T-helper 22 cell (primary cell): ENCODE results near the gene CPSF3.

Experiments
- DNase-seq: peaks from one replicate; pipeline ENCODE4 v3.0.0-alpha.2; 2020; ENCODE audit warnings: low read depth

Gene CPSF3

GRCh38 chr2:9419541-9419940 lies 3.9 kb upstream of the CPSF3 start:
- no peak for DNase-seq

- DNase-seq, result no peak
Measured at GRCh38 chr2:9420495-9420894, 3.0 kb upstream of the CPSF3 start.

- DNase-seq, result peak; percentile 13
Measured at GRCh38 chr2:9422321-9423099, 944 bp upstream of the CPSF3 start.

DNA sequence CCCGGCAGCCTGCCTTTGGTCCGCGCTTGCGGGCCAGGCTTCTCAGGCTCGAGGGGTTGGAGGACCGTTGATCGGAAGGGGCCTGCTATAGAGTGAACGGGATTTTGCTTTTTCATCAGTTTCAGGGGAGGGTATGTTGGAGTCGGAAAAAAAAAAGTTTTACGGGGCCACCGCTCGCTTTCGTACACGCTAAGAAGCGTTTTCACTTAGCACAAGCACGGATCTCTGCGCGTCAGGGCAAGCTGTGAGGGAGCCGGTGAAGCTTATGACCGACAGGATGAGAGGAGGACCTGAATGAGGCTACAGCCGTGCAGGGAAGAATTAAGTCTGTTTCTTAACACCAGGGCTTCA lies 443 bp downstream of the CPSF3 start:
- DNase-seq, result no peak

GRCh38 chr2:9424447-9425164 lies 1.2 kb downstream of the CPSF3 start:
- no peak for DNase-seq

DNA sequence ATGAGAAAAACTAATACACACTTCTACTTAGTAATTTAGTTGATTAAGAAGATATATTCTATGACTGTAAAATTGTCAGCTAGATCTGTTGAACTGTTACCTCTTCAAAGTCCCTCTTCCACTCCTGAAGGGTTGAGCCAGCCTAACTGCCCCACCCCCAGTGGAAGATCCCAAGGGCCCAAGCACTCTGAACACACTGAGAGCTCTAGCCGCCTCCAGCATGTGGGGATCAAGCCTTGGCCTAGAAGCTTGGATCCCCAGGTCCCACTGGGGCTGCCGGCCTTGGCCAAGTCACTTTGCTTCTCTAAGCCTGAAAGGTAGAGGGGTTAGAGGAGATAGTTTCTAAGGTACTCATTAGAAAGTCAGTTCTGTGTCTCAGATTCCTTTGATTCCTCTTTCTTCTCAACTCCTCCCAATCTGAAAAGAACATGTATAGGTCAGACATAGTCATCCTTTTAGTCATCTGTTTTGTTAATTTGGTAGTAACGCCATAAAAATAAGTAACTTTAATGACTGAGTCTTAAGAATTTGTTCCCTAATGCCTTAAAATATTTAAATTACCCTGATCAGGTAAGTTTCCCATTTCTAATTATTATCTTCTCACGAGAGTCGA lies 5.6 kb downstream of the CPSF3 start:
- no peak for DNase-seq

DNA sequence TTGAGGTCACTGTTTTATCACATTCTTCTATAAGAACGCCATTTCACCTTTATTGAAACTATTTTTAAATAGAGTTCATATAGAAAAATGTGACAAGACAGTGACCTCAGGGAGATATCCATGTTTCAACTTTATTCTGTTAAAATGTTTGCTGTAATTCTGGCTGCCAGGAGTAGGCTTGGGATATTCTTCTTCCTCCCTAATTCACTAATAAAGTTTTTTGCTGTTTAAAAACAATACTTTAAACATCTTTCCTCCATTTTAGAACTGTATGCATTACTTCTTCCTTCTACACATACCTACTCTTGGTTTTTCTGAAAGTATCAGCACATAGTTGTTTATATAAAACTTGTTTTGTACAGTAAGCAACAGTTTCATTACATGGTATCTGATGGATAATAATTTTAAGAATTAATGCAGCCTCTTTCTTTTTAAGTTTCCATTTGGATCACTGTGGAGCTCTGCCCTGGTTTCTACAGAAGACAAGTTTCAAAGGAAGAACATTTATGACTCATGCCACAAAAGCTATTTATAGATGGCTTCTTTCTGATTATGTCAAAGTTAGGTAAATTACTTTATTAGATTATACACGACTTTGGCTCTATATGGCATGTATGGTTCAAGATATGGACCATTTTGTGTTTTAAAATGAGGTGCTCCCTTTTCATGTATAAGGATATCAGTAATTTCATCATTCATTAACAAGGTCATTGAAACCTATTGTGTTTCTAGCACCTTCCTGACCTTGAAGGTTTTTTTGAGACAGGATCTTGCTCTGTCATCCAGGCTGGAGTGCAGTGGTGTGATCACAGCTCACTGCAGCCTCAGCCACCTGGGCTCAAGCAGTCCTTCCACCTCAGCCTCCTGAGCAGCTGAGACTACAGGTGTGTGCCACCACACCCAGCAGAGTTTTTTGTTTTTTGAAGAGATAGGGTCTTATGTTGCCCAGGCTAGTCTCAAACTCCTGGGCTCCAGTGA lies 7.2 kb downstream of the CPSF3 start:
- no peak for DNase-seq

GRCh38 chr2:9434489-9434888 lies 11.0 kb downstream of the CPSF3 start:
- DNase-seq, result no peak

DNA sequence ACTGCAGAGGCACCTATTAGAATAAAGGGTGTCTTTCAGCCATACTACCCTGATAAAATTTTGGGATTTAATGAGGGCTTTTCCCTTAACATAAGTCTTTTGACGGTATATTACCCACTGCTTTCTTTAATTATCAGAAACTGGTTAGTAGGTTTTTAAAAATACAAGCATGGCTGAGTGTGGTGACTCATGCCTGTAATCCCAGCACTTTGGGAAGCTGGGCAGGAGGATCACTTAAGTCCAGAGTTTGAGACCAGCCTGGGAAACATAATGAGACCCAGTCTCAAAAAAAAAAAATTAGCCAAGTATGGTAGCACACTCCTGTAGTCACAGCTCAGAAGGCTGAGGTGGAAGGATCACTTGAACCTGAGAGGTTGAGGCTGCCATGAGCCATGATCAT lies 16.1 kb downstream of the CPSF3 start:
- no peak for DNase-seq

DNA sequence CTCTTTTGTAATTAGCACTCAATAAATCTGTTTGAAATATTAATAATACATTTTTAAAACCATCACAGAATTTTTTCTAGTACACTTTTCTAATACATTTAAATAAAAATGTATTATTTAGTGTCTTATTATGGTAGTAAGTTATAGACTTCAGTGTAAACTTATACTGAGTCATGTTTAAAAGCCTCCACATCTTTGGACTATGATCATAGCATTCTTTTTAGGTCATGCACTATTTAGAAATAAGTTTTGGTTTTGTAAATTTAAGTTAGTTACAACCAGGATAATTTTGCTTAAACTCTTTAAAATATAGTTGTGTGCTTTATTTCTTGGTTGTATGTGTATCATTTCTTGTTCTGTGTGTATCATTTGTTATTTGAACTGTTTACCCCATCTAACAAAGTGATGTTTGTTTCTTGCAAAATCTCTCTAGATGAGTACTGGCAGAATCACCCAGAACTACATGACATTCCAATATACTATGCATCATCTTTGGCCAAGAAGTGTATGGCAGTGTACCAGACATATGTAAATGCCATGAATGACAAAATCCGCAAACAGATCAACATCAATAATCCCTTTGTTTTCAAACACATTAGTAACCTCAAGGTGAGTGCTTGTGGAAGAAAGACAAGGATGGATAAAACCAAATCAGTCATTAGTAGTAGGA lies 16.7 kb downstream of the CPSF3 start:
- no peak for DNase-seq

DNA sequence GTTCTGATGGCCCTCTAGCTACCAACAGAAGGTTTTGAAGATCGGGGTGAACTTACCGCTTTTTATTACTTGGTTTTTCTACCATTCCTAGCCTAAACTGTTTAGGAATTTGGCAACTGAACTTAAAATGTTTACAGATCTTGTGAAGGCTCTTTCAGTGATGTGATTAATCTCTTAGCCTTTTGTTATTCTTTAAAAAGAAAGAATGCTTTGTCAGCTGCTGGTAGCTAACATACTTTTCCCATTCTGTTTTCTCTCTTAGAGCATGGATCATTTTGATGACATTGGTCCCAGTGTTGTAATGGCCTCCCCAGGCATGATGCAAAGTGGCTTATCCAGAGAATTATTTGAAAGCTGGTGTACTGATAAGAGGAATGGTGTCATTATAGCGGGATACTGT lies 18.1 kb downstream of the CPSF3 start:
- no peak for DNase-seq

DNA sequence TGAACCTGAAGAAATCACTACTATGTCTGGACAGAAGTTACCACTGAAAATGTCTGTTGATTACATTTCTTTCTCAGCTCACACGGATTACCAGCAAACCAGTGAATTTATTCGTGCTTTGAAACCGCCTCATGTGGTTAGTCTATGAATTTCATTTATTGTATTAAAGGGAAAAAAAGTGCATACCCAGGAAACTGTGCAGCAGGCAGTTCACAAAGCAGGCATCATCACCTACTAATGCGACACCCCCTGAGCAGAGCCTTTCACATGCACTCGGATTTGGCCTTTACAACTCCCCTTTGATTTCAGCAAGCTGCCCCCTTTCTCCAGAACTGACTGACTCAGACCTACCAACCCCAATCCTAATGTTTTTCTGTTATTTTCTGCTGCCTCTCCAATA lies 20.1 kb downstream of the CPSF3 start:
- DNase-seq, result no peak

GRCh38 chr2:9445089-9445488 lies 21.6 kb downstream of the CPSF3 start:
- DNase-seq, result no peak

DNA sequence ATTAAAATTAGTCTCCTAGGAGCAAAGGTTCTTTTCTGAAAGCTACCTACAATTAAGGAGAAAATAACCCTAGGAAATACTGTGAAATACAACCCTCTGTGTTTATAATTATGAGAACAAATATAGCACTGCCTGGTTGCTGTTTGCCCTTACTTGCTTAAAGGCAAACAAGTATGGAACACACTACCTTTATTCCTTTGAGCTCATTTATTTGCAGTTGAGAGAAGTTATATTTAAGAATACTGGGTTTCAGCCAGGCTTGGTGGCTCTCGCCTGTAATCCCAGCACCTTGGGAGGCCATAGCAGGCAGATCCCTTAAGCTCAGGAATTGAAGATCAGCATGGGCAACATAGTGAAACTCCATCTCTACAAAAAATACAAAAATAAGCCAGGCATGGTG lies 27.8 kb downstream of the CPSF3 start:
- no peak for DNase-seq

GRCh38 chr2:9460441-9461017 lies 37.1 kb downstream of the CPSF3 start:
- DNase-seq, result no peak

DNA sequence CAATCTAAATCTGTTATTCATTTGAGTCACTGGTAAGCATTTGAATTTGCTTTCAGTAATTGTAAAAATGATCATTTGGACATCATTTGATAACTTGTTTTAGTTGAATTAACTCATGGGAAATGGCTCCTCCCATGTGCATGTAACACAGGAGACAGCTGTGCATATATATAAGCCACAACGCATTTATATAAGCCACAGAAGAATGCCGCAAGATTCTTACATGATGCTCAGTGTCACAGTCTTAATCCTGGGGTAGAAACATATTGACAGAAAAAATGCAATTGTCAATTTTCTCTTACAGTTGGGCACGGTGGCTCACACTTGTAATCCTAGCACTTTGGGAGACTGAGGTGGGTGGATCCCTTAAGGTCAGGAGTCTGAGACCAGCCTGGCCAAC lies 37.6 kb downstream of the CPSF3 start:
- no peak for DNase-seq

DNA sequence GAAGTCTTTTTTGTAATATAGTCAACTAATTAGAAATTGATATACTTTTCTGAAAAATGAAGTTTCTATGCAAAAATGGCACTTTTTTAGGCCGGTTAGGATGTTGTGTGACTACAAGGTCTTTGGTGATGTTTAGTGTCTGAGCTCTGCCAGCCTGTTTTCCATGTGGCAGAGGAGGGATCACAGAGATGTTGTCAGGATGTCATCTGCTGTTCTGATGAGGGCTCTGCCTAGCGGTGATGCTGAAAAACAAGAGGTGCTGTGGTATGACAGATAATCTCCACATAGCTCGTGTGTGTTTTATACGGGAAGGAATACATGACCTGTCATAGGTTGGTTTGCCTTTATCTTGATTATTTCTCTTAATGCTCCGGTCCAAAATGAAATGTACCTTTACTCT lies 38.9 kb downstream of the CPSF3 start:
- DNase-seq, result no peak

DNA sequence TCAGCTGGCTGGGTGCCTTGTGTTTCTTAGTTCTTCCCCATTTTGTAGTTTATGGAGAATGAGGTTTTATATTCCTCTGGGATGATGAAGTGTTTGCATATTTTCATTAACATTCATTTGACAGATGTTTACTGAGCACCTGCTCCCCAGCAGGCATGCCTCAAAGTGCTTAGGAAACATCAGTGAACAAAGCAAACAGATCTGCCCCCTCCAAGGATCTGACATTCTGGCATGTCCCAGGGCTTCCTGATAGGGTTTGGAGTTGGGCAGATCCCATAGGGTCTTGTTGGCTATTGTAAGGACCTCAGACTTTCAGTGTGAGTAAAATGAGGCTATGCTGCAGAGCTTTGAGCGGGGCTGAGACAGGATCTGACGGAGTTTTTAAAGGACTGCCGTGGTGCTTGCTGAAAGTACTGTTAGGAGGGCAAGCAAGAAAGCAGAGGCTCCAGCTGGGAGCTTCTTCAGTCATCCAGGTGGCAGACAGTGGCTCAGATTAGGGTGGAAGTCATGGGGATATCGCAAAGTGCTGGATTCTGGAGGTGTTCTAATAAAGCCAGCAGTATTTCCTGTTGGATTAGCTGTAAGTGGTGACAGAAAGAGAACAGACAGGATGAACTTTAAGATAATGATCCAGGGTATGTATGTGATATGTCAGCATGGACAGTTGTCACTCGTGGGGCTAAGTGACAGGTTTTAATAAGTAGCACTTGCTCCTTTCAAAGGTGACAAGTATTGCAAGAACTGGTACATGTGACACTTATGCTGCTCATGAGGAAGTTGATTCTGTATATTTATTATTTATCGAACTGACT lies 39.6 kb downstream of the CPSF3 start:
- no peak for DNase-seq

DNA sequence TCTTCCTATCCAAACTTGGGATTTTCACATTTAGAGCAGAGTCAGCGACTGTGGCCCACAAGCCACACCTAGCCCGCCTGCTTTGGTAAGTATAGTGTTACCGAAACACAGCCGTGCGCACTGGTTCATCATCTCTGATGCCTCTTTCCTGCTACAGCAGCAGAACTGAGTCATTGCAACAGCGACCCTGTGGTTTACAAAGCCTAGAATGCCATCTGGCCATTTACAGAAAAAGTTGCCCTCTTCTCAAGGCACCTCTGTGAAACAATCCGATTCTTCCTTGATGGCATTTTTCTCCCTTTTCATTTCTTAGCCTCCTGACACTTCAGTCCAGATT lies 40.2 kb downstream of the CPSF3 start:
- no peak for DNase-seq

GRCh38 chr2:9465170-9465569 lies 41.7 kb downstream of the CPSF3 start:
- DNase-seq, result no peak
